ENCODE data around the gene B4GALT5. TPM values are rescaled to one million over a fixed set of nuclear protein-coding genes. Genes with fewer than 3 reads are reported as not detected.

The B4GALT5 gene
- total RNA-seq, 4 donors from 2014 or later: 4.2 to 10.3 (median 7.1) TPM

GRCh38 chr20:49757597-49757996 is 43.9 kb upstream of the B4GALT5 start:
- DNase-seq (ENCODE audit: low spot score in 2 of 2): no peak
- TF ChIP-seq, protein P1, sequence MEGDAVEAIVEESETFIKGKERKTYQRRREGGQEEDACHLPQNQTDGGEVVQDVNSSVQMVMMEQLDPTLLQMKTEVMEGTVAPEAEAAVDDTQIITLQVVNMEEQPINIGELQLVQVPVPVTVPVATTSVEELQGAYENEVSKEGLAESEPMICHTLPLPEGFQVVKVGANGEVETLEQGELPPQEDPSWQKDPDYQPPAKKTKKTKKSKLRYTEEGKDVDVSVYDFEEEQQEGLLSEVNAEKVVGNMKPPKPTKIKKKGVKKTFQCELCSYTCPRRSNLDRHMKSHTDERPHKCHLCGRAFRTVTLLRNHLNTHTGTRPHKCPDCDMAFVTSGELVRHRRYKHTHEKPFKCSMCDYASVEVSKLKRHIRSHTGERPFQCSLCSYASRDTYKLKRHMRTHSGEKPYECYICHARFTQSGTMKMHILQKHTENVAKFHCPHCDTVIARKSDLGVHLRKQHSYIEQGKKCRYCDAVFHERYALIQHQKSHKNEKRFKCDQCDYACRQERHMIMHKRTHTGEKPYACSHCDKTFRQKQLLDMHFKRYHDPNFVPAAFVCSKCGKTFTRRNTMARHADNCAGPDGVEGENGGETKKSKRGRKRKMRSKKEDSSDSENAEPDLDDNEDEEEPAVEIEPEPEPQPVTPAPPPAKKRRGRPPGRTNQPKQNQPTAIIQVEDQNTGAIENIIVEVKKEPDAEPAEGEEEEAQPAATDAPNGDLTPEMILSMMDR (IDR thresholded peaks at IDR 0.05): no peak
- TF ChIP-seq POLR2A (IDR thresholded peaks at IDR 0.05): no peak
- intact Hi-C loops (cut with DNase I; ENCODE audit: low total_unique reads): no loop called here
- H3K4me3 ChIP-seq (ENCODE audit: low read depth, poor library complexity, severe bottlenecking): no peak overlapping the region
- 83 to 93% methylated on average over 4 of the region's 4 CpGs for WGBS, 2 donors

- H3K4me3 ChIP-seq (ENCODE audit: low read depth, poor library complexity, severe bottlenecking): no peak overlapping the region
- DNase-seq (ENCODE audit: low spot score in 2 of 2): no peak
- TF ChIP-seq POLR2A (IDR thresholded peaks at IDR 0.05): no peak
- TF ChIP-seq, protein P1 (IDR thresholded peaks at IDR 0.05): no peak
- intact Hi-C loops (cut with DNase I; ENCODE audit: low total_unique reads): no loop called here
- 46 to 65% methylated on average over 2 of the region's 2 CpGs for WGBS, 2 donors
These were observed 42.6 kb upstream of the B4GALT5 start for GRCh38 chr20:49756241-49756640.

DNA sequence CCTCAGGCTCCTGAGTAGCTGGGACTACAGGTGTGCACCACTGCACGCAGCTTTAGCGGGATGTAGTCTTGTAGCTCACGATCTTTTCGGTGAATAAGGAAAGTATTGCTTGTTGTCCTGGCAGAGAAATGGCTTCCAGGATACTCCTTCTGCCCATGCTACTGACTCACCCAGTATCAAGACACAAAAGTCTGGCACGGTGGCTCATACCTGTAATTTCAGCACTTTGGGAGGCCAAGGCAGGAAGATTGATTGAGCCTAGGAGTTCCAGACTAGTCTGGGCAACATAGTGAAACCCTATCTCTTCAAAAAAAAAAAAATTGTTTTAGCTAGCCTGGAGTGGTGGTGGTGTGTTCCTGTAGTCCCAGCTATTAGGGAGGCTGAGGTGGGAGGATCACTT is 40.9 kb upstream of the B4GALT5 start:
- H3K4me3 ChIP-seq (ENCODE audit: low read depth, poor library complexity, severe bottlenecking): no peak overlapping the region
- TF ChIP-seq, protein P1 (IDR thresholded peaks at IDR 0.05): no peak
- TF ChIP-seq POLR2A (IDR thresholded peaks at IDR 0.05): no peak
- DNase-seq (ENCODE audit: low spot score in 2 of 2): no peak
- intact Hi-C loops (cut with DNase I; ENCODE audit: low total_unique reads): no loop called here
- WGBS, 2 donors: 77 to 93% methylated on average over 5 of the region's 5 CpGs

- intact Hi-C loops (cut with DNase I; ENCODE audit: low total_unique reads): no loop called here
- TF ChIP-seq, protein P1 (IDR thresholded peaks at IDR 0.05): no peak
- no peak for TF ChIP-seq POLR2A (IDR thresholded peaks at IDR 0.05)
- 71 to 89% methylated on average over 2 of the region's 2 CpGs for WGBS, 2 donors
These were observed 39.5 kb upstream of the B4GALT5 start for GRCh38 chr20:49753133-49753532.

GRCh38 chr20:49752201-49752903 is 38.7 kb upstream of the B4GALT5 start:
- DNase-seq (ENCODE audit: low spot score in 2 of 2): no peak
- intact Hi-C loops (cut with DNase I; ENCODE audit: low total_unique reads): no loop called here
- no peak for TF ChIP-seq POLR2A (IDR thresholded peaks at IDR 0.05)
- TF ChIP-seq, protein P1 (IDR thresholded peaks at IDR 0.05): no peak
- WGBS, 2 donors: 78 to 86% methylated on average over 5 of the region's 5 CpGs
- H3K4me3 ChIP-seq (ENCODE audit: low read depth, poor library complexity, severe bottlenecking): no peak overlapping the region

More at GRCh38 chr20:49753133-49753532, 39.5 kb upstream of the B4GALT5 start:
- DNase-seq (ENCODE audit: low spot score in 2 of 2): no peak
- no peak overlapping the region for H3K4me3 ChIP-seq (ENCODE audit: low read depth, poor library complexity, severe bottlenecking)

GRCh38 chr20:49751397-49751736 is 37.7 kb upstream of the B4GALT5 start:
- WGBS, 2 donors: 49 to 62% methylated on average over 3 of the region's 3 CpGs
- no peak for TF ChIP-seq POLR2A (IDR thresholded peaks at IDR 0.05)
- TF ChIP-seq, protein P1 (IDR thresholded peaks at IDR 0.05): no peak
- intact Hi-C loops (cut with DNase I; ENCODE audit: low total_unique reads): no loop called here
- no peak overlapping the region for H3K4me3 ChIP-seq (ENCODE audit: low read depth, poor library complexity, severe bottlenecking)
- DNase-seq (ENCODE audit: low spot score in 2 of 2): no peak

All from lower leg skin (tissue), 4 donors.